Adipocyte (in vitro differentiated cells): ENCODE data around the gene TENT4B.
A peak's percentile ranks its signal among the peaks of the same experiment; 100 is the strongest.
"Not testable (repeated sequence)": the region's sequence is repeated elsewhere in the genome, so short reads cannot be mapped to it uniquely, and the experiment has no call there.

Experiments
- DNase-seq: peaks from one replicate; pipeline ENCODE4 v3.0.0-alpha.2; 2015; ENCODE audit warnings: low read depth
- H3K27me3 ChIP-seq: replicated peaks from 2 replicates; pipeline ENCODE4 v1.7.0; 2013; ENCODE audit warnings: mild to moderate bottlenecking, low read length, moderate library complexity; ENCODE audit not compliant: control insufficient read depth, insufficient read depth
- H3K36me3 ChIP-seq: 2 replicates; pipeline ENCODE4 v1.7.0; 2013; ENCODE audit warnings: low read length, mild to moderate bottlenecking, moderate library complexity; ENCODE audit not compliant: control insufficient read depth, insufficient read depth, severe bottlenecking
- H3K4me1 ChIP-seq: 2 replicates; pipeline ENCODE4 v1.7.0; 2013; ENCODE audit warnings: mild to moderate bottlenecking, low read length, moderate library complexity; ENCODE audit not compliant: control insufficient read depth, insufficient read depth
- H3K4me3 ChIP-seq: 2 replicates; pipeline ENCODE4 v1.7.0; 2013; ENCODE audit warnings: mild to moderate bottlenecking, low read length, moderate library complexity
- H3K9ac ChIP-seq: 2 replicates; pipeline ENCODE4 v1.7.0; 2013; ENCODE audit warnings: mild to moderate bottlenecking, low read length, moderate library complexity
- H3K9me3 ChIP-seq: 2 replicates; pipeline ENCODE4 v1.7.0; 2013; ENCODE audit warnings: mild to moderate bottlenecking, low read length, moderate library complexity; ENCODE audit not compliant: control insufficient read depth

The TENT4B gene

DNA sequence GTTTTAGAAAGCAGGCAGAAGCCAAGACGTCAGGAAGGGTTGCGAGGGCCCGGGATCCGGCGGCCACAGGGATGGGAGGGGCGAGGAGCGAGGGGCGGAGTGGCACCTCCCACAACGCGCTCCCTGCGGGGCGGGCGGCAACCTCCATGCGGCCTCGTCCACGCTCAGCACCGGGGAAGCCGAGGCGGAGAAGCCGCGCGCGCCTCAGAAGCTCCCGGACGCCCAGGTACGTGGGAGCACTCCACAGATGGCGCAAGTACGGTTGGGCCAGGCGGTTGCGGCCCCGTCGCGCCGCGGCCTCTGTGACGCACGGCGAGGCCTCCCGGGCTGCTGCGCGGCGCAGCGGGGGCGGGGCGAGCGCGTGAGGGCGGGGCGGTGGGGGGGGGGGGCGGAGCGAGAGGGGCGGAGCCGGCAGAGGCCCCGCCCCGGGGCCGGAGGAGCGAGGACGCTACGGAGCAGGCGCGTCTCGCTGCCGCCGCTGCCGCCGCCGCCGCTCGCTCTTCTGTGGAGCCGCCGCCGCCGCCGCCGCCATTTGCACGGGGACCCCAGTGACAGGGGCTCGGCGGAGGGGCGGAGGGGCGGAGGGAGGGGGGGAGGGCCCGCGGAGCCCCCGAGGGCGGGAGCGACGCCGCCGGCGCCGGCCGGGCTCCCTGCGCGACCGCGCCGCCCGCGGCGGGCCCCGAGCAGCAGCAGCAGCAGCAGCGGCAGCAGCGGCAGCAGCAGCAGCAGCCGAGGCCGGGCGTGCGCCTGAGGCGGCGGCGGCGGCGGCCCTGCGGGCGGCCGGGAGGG is at the start of gene TENT4B:
Gene TENT4B (plus strand): TSS at position 500 of the 789 bp plus-strand sequence. CDS start 316 bp downstream, outside the sequence.
- Histone ChIP-seq H3K9ac (peak within 1 kb of the TSS; percentile 93), H3K4me1 (peaks cover 20% of the 10 kb centered on the region), H3K4me3 (peak within 1 kb of the TSS; percentile 91), H3K9me3 (no peaks in the 10 kb centered on the region), H3K36me3 (no peaks in the 10 kb centered on the region), H3K27me3 (no peaks in the 10 kb centered on the region)
- DNase-seq: peak; percentile 88

DNA sequence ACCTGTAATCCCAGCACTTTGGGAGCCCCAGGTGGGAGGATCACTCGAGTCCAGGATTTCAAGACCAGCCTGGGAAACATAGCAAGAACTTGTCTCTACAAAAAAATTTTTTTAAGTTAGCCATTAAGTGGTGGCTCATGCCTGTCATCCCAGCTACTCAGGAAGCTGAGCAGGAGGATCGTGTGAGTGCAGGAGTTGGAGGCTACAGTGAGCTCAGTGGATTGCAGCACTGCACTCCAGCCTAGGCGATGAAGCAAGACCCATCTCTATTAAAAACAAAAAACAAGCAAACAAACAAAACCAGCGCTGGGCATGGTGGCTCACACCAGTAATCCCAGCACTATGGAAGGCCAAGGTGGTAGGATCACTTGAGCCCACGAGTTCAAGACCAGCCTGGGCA is 49.3 kb upstream of the TENT4B start:
- no peak overlapping the region for H3K9ac ChIP-seq
- no peaks in the 10 kb centered on the region for H3K27me3 ChIP-seq
- peaks cover 76% of the 10 kb centered on the region for H3K36me3 ChIP-seq
- peaks cover 5% of the 10 kb centered on the region for H3K4me1 ChIP-seq
- H3K4me3 ChIP-seq: no peak overlapping the region
- H3K9me3 ChIP-seq: no peaks in the 10 kb centered on the region
- DNase-seq: peak; percentile 65

DNA sequence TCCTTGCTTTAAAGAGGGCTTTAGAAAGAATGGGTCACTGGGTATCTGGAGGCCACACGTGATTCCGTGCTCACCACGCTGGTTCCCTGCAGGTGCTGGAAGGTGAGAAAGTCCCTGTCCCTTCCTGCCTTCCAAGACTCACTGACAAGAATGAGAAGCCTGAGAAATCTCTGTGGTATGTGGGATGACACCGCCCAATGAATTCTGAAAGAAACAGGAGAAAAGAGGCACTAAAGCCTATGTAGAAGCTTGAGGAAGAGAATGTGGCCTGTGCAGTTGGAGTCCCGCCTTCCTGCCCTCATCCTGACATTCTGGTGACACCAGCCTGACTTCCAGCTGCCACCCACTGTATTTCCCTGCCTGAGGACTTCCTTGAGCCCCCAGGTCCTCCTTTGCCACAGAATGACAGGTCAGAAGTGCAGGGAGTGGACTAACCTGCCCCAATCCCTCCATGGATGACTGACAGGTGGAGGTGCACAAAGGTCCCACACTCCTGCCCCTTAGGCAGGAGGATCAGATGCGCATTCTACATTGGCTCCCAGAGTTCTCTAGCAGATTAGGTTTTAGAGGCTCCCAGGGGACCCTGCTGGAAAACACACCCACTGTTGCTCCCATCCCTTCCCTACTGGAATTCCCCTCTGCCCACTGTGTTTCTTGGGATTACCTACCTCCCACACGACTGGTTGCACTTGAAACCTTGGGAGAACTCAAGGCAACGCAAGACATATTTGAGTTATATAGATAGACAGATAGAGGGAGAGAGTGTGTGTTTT is 38.6 kb upstream of the TENT4B start:
- Histone ChIP-seq H3K27me3 (no peaks in the 10 kb centered on the region), H3K9me3 (no peaks in the 10 kb centered on the region), H3K9ac (no peak overlapping the region), H3K36me3 (no peaks in the 10 kb centered on the region), H3K4me1 (no peaks in the 10 kb centered on the region), H3K4me3 (no peak overlapping the region)
- peak; percentile 9 for DNase-seq

DNA sequence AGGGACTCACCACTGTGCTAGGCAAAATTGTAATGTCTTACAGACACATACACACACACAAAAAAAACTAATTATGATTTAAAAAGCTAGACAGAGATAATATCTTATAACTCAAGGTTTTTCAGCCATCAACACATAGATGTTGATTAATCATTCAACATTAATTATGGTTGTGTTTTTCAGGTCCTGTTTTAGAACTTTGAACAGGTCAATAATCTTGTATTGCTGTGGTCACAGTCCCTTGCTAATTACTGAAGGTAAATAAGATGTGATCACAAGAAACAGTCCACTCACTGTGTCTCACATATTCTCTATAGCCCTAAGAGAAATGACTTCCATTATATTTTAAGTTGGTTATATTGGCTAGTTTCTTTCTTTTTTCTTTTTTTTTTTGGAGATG is 32.4 kb upstream of the TENT4B start:
- no peak for DNase-seq
- no peaks in the 10 kb centered on the region for H3K36me3 ChIP-seq
- no peak overlapping the region for H3K9ac ChIP-seq
- no peaks in the 10 kb centered on the region for H3K27me3 ChIP-seq
- H3K9me3 ChIP-seq: peaks cover 4% of the 10 kb centered on the region
- H3K4me1 ChIP-seq: no peaks in the 10 kb centered on the region
- no peak overlapping the region for H3K4me3 ChIP-seq

DNA sequence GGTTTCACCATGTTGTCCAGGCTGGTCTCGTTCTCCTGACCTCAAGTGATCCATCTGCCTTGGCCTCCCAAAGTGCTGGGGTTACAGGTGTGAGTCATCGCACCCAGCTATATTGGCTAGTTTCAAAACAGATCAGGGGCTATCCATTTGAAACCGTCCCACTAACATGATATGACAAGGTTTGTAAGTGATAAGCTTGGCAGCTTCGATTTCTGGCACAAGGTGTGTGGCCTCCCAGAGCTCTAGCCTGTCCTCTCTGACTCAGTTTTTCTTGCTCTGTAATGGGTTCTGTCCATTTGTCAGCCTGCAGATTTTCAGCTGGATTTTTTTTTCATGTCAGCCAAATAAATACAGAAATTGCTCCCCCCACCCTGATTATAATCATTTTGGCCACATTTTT is 31.8 kb upstream of the TENT4B start:
- Histone ChIP-seq H3K4me3 (no peak overlapping the region), H3K27me3 (no peaks in the 10 kb centered on the region), H3K36me3 (no peaks in the 10 kb centered on the region), H3K4me1 (no peaks in the 10 kb centered on the region), H3K9me3 (peaks cover 4% of the 10 kb centered on the region), H3K9ac (no peak overlapping the region)
- no peak for DNase-seq

DNA sequence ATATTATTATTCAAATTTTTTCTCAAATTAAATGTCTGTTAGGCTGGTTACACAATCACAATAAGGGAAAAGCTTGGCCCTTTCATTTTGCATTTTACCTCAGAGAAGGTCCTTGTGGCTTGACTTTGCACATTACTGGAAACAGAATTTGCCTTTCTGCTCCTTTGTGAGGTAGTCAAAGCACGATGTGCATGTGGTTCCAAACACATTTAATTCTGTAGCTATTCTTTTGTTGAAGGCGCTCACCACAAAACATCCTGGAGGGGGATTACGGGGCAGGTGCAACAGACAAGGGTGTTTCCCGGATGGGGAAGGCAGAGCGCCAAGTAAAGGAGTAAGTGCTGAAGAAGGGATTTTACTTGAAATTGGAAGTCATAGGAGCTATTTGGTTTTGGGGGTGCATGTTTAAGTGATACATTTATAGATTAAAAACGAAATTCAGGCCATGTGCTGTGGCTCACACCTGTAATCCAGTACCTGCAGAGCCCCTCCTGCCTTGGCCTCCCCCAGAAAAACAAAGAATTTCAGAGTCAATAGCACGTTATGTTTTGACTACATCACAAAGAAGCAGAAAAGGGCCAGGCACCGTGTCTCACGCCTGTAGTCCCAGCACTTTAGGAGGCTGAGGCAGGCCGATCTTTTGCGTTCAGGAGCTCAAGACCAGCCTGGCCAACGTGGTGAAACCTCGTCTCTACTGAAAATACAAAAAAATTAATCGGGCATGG is 31.2 kb upstream of the TENT4B start:
- no peak overlapping the region for H3K4me3 ChIP-seq

DNA sequence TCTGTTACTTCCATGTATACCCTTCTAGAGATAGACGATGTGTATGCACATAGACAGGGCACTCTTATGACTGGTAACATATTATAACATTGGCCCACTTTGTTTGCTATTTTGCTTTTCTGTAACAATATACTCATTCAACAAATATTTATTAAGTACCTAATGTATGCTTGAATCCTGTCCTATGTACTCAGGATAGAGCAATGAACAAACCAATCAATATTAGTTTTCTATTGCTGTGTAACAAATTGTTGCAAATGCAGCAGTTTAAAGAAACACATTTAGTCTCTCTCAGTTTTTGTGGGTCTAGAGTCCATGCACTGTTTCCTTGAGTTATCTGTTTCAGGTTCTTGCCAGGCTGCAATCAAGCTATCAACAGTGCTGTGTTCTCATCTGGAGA is 29.7 kb upstream of the TENT4B start:
- no peaks in the 10 kb centered on the region for H3K4me1 ChIP-seq
- no peak overlapping the region for H3K4me3 ChIP-seq
- no peaks in the 10 kb centered on the region for H3K27me3 ChIP-seq
- DNase-seq: no peak
- no peak overlapping the region for H3K9ac ChIP-seq
- H3K36me3 ChIP-seq: no peaks in the 10 kb centered on the region
- H3K9me3 ChIP-seq: peaks cover 4% of the 10 kb centered on the region

More for the DNA sequence above, 31.2 kb upstream of the TENT4B start:
- peaks cover 4% of the 10 kb centered on the region for H3K9me3 ChIP-seq
- DNase-seq: no peak
- H3K4me1 ChIP-seq: no peaks in the 10 kb centered on the region
- H3K9ac ChIP-seq: no peak overlapping the region
- no peaks in the 10 kb centered on the region for H3K27me3 ChIP-seq
- H3K36me3 ChIP-seq: no peaks in the 10 kb centered on the region

DNA sequence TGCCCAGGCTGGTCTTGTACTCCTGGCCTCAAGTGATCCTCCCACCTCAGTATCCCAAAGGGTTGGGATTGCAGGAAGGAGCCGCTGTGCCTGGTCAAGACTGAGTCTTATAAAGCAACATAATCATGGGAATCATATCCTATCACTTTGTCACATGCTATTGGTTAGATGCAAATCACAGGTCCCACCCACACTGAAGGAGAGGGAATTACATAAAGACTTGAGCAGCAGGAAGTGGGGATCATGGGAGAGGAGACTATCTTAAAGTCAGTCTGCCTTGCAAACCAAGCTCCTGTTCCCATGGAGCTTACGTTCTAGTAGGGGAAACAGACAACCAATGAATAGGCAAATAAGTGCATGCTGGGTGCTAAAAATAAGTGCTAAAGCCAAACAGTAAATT is 28.3 kb upstream of the TENT4B start:
- H3K36me3 ChIP-seq: no peaks in the 10 kb centered on the region
- no peak for DNase-seq
- H3K4me3 ChIP-seq: no peak overlapping the region
- H3K27me3 ChIP-seq: no peaks in the 10 kb centered on the region
- H3K9ac ChIP-seq: no peak overlapping the region
- H3K4me1 ChIP-seq: no peaks in the 10 kb centered on the region
- H3K9me3 ChIP-seq: peaks cover 4% of the 10 kb centered on the region

DNA sequence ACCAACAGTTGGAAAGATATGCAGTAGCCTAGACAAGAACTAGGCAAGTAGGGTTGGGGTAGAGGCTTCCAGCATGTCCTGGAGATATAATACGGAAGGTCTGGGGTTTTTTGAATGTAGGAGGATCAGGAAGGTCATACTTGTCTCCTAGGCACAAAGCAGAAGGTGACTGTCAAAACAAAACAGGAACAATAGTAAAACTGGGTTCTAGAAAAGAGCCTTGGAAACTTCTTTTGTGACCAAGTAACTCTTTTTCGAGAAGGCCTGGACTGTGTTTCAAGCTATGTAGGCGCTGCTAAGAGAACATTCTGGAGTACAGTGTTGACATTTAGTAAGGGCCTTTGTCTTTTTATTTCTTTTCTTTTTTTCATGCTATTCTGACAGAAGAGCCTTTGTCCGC is 26.9 kb upstream of the TENT4B start:
- H3K27me3 ChIP-seq: no peaks in the 10 kb centered on the region
- no peak overlapping the region for H3K9ac ChIP-seq
- H3K4me1 ChIP-seq: no peaks in the 10 kb centered on the region
- H3K9me3 ChIP-seq: peaks cover 4% of the 10 kb centered on the region
- DNase-seq: no peak
- no peak overlapping the region for H3K4me3 ChIP-seq
- no peaks in the 10 kb centered on the region for H3K36me3 ChIP-seq

DNA sequence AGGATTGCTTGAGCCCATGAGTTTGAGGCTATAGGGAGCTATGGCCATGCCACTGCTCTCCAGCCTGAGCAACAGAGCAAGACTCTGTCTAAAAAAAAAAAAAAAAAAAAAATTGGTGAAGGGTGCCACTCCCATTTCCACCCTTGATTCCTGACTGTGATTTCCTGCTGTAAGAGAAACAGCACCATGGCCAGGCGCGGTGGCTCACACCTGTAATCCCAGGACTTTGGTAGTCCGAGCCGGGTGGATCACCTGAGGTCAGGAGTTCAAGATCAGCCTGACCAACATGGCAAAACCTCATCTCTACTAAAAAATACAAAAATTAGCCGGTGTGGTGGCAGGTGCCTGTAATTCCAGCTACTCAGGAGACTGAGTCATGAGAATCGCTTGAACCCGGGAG is 20.5 kb upstream of the TENT4B start:
- not testable (repeated sequence) for H3K9me3 ChIP-seq, H3K4me1 ChIP-seq, DNase-seq, H3K27me3 ChIP-seq, H3K4me3 ChIP-seq, H3K9ac ChIP-seq, H3K36me3 ChIP-seq

DNA sequence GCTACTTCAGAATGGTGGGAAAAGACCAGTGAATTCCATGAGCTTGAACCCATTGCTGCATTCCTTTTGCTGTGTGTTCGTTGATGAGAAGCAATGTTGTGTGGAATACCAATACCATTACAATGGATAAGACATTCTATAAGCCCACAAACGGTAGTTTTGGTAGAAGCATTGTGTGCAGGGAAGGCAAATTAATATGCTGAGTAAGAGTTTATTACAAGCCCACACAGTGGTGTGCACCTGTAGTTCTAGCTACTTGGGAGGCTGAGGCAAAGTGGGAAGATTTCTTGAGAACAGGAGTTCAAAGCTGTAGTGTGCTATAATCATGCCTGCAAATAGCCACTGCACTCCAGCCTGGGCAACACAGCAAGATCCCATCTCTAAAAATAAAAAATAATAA is 19.9 kb upstream of the TENT4B start:
- Histone ChIP-seq H3K4me3 (no peak overlapping the region), H3K27me3 (peaks cover 7% of the 10 kb centered on the region), H3K9me3 (no peaks in the 10 kb centered on the region), H3K36me3 (no peaks in the 10 kb centered on the region), H3K9ac (no peak overlapping the region), H3K4me1 (no peaks in the 10 kb centered on the region)
- DNase-seq: no peak
